HG02884 (cell line): ENCODE results near the gene KDM8.

ENCODE experiments used
- ATAC-seq: cut with Tn5 transposase; IDR thresholded peaks from one replicate; pipeline ENCODE4 v1.9.1; 2021; ENCODE audit warnings: mild to moderate bottlenecking, moderate library complexity; ENCODE audit not compliant: unreplicated experiment

The KDM8 gene

GRCh38 chr16:27203507-27204311 lies at the start of gene KDM8:
TSS of gene KDM8 (plus strand) at chr16:27203526. CDS start at chr16:27210124, 6,598 bp downstream.
- ATAC-seq: peak; percentile 69

- peak; percentile 55 for ATAC-seq
Measured at GRCh38 chr16:27154705-27155521, 48.4 kb upstream of the KDM8 start.

- ATAC-seq: no peak
Measured at GRCh38 chr16:27156579-27156978, 46.7 kb upstream of the KDM8 start.

- ATAC-seq: no peak
Measured at GRCh38 chr16:27161398-27161797, 41.9 kb upstream of the KDM8 start.

- ATAC-seq: no peak
Measured at GRCh38 chr16:27164352-27164751, 39.0 kb upstream of the KDM8 start.

GRCh38 chr16:27165576-27165975 lies 37.8 kb upstream of the KDM8 start:
- ATAC-seq: no peak

GRCh38 chr16:27168790-27169189 lies 34.5 kb upstream of the KDM8 start:
- no peak for ATAC-seq

- no peak for ATAC-seq
Measured at GRCh38 chr16:27169511-27170071, 33.7 kb upstream of the KDM8 start.

- no peak for ATAC-seq
Measured at GRCh38 chr16:27171584-27171983, 31.7 kb upstream of the KDM8 start.

GRCh38 chr16:27174007-27174406 lies 29.3 kb upstream of the KDM8 start:
- ATAC-seq: no peak

- ATAC-seq: no peak
Measured at GRCh38 chr16:27174798-27175197, 28.5 kb upstream of the KDM8 start.

- ATAC-seq: no peak
Measured at GRCh38 chr16:27175888-27176287, 27.4 kb upstream of the KDM8 start.

- ATAC-seq: no peak
Measured at GRCh38 chr16:27177031-27177774, 26.1 kb upstream of the KDM8 start.

- peak; percentile 75 for ATAC-seq
Measured at GRCh38 chr16:27179500-27180072, 23.7 kb upstream of the KDM8 start.

GRCh38 chr16:27181019-27181790 lies 22.1 kb upstream of the KDM8 start:
- no peak for ATAC-seq

GRCh38 chr16:27182906-27183405 lies 20.4 kb upstream of the KDM8 start:
- ATAC-seq: no peak

GRCh38 chr16:27185776-27186130 lies 17.6 kb upstream of the KDM8 start:
- ATAC-seq: no peak

GRCh38 chr16:27188633-27189032 lies 14.7 kb upstream of the KDM8 start:
- ATAC-seq: no peak

GRCh38 chr16:27189335-27189972 lies 13.9 kb upstream of the KDM8 start:
- ATAC-seq: no peak
